Activated naive CD8-positive, alpha-beta T cell treated with anti-CD3 and anti-CD28 coated beads, Interleukin-2, amount 50 U/mL, for 16 hours (primary cell): ENCODE results near the gene CLPTM1L.
"Not testable (repeated sequence)": the region's sequence is repeated elsewhere in the genome, so short reads cannot be mapped to it uniquely, and the experiment has no call there.

ENCODE experiments used
- DNase-seq: peaks from one replicate; pipeline ENCODE4 v3.0.0-alpha.2; 2020; ENCODE audit warnings: low read depth, low spot score

Gene CLPTM1L

DNA sequence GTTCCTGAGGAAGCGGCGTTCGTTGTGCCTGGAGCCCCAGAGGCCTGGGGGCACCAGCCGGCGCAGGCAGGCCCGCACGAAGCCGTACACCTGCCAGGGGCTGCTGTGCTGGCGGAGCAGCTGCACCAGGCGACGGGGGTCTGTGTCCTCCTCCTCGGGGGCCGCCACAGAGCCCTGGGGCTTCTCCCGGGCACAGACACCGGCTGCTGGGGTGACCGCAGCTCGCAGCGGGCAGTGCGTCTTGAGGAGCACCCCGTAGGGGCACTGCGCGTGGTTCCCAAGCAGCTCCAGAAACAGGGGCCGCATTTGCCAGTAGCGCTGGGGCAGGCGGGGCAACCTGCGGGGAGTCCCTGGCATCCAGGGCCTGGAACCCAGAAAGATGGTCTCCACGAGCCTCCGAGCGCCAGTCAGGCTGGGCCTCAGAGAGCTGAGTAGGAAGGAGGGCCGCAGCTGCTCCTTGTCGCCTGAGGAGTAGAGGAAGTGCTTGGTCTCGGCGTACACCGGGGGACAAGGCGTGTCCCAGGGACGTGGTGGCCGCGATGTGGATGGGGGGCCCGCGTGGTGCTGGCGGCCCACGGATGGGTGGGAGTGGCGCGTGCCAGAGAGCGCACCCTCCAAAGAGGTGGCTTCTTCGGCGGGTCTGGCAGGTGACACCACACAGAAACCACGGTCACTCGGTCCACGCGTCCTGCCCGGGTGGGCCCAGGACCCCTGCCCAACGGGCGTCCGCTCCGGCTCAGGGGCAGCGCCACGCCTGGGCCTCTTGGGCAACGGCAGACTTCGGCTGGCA, 51.3 kb downstream of the CLPTM1L start:
- no peak for DNase-seq

- no peak for DNase-seq
Observed at GRCh38 chr5:1292846-1293415, 52.0 kb downstream of the CLPTM1L start.

DNA sequence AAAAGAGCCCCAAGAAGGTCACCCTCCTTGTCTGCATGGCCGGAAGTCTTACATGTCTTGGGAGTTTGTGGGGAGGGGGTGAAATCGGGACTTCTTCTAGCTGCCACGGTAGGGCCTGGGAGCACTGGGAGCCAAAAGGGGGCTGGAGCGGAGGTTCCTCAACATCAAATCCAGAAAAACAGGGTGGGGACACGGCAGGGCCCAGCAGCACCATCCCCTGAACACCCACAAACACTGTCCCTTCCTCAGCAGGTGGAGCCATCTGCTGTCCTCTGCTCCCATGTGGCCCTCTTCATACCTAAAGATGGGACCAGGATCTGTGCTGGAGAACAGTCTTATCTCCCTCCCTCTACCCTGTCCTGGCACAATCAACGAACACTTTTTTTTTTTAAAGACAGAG, 52.8 kb downstream of the CLPTM1L start:
- no peak for DNase-seq

DNA sequence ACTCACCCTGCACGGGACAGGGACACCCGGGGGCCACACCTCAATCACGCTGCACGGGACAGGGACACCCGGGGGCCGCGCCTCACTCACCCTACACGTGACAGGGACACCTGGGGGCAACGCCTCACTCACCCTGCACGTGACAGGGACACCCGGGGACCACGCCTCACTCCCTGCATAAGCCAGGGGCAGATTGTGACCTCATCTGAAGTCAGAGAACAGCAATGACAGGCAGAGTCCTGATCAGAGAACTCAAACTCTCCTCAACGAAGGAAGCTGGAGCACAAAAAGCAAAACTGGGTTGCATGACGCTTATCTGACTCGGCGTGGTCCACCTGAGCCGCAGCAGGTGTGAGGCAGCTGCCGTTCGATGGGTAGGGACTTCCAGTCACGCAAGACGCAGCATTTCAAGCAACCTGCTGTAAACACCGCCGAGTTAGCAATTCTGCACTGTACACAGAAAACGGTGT, 53.3 kb downstream of the CLPTM1L start:
- DNase-seq = no peak

- not testable (repeated sequence) for DNase-seq
Observed at GRCh38 chr5:1290956-1291355, 53.9 kb downstream of the CLPTM1L start.

DNA sequence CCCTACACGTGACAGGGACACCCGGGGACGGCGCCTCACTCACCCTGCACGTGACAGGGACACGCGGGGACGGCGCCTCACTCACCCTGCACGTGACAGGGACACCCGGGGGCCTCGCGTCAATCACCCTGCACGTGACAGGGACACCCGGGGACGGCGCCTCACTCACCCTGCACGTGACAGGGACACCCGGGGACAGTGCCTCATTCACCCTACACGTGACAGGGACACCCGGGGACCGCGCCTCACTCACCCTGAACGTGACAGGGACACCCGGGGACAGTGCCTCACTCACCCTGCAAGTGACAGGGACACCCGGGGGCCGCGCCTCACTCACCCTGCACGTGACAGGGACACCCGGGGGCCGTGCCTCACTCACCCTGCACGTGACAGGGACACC, 55.3 kb downstream of the CLPTM1L start:
- not testable (repeated sequence) for DNase-seq

DNA sequence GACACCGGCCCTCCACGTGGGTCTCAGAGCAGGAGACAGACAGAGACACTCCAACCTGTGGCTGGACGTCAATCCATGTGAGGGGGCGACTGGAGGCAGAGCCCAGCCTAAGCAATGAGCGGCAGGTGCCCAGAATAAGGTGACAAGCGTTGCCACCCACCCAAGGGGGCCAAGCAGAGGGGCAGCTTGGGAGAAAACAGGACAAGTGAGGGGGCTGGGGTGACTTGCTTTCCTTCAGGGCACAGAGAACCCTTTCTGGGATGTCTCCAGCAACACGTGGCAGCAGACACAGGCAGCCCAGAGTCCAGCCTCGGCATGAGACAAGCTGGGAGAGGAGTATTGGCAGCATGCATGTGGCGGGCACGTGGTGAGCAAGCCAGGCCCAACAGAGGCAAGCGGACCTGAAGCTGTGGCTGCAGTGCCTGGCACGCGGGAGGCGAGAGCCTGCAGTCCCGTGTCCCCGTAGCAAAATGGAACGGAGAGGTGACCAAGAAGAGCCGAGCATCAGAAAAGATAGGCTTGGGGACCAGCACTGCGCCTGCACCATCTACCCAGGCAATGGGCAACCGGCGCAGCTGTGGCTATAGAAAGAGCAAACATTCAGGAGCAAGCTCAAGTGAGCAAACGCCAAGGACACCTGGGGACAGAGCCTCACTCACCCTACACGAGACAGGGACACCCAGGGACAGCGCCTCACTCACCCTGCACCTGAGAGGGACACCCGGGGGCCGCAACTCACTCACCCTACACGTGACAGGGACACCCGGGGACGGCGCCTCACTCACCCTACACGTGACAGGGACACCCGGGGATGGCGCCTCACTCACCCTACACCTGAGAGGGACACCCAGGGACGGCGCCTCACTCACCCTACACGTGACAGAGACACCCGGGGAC, 56.2 kb downstream of the CLPTM1L start:
- DNase-seq = no peak

DNA sequence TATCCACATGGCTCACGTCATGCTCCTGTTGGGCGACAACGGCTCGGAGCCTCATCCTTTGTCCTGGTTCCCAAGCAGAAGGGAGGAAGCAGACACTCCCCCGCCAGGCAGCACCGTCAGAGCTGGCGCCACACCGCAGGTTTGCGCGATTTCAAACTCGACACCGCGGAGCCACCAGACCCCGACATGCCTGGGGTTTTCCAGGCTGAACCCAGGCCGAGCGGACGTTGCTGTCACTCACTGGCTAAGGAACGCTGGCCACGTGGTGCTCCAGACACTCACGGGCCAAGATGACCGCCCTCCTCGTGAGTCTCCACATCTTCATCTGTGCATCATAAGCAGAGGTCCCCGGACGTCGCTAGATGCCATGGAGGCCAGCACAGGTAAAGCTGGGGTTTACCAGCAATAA, 59.0 kb downstream of the CLPTM1L start:
- DNase-seq = no peak

- no peak for DNase-seq
Observed at GRCh38 chr5:1285141-1285540, 59.8 kb downstream of the CLPTM1L start.

GRCh38 chr5:1284336-1284970, 60.4 kb downstream of the CLPTM1L start:
- not testable (repeated sequence) for DNase-seq

DNA sequence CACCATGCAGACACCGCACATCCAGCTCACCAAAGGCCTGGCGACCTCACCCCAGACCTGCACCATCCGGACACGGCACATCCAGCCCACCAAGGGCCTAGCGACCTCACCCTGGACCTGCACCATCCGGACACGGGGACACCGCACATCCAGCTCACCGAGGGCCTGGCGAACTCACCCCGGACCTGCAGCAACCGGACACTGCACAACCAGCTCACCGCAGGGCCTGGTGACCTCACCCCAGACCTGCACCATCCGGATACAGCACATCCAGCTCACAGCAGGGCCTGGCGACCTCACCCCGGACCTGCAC, 61.2 kb downstream of the CLPTM1L start:
- not testable (repeated sequence) for DNase-seq

GRCh38 chr5:1282993-1283728, 61.7 kb downstream of the CLPTM1L start:
- not testable (repeated sequence) for DNase-seq

DNA sequence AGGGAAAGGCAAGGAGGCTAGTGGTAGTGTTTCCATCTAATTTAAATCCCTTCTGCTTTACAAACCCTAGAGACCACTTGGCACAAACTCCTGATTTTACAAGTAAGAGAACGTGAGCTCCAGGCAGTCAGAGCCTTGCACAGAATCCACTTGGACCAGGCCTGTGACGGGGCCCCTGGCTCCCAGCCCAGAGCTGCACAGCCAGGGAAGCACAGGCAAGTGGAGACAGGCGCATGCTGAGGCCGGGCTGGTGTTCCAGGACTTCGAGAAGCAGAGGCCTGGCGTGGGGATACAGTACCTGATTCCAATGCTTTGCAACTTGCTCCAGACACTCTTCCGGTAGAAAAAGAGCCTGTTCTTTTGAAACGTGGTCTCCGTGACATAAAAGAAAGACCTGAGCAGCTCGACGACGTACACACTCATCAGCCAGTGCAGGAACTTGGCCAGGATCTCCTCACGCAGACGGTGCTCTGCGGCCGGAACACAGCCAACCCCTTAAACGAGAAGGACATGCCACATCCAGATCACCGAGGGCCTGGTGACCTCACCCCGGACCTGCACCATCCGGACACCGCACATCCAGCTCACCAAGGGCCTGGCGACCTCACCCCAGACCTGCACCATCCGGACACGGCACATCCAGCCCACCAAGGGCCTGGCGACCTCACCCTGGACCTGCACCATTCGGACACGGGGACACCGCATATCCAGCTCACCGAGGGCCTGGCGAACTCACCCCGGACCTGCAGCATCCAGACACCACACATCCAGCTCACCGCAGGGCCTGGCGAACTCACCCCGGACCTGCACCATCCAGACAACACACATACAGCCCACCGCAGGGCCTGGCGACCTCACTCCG, 62.5 kb downstream of the CLPTM1L start:
- no peak for DNase-seq

- DNase-seq = no peak
Observed at GRCh38 chr5:1281038-1281882, 63.6 kb downstream of the CLPTM1L start.

DNA sequence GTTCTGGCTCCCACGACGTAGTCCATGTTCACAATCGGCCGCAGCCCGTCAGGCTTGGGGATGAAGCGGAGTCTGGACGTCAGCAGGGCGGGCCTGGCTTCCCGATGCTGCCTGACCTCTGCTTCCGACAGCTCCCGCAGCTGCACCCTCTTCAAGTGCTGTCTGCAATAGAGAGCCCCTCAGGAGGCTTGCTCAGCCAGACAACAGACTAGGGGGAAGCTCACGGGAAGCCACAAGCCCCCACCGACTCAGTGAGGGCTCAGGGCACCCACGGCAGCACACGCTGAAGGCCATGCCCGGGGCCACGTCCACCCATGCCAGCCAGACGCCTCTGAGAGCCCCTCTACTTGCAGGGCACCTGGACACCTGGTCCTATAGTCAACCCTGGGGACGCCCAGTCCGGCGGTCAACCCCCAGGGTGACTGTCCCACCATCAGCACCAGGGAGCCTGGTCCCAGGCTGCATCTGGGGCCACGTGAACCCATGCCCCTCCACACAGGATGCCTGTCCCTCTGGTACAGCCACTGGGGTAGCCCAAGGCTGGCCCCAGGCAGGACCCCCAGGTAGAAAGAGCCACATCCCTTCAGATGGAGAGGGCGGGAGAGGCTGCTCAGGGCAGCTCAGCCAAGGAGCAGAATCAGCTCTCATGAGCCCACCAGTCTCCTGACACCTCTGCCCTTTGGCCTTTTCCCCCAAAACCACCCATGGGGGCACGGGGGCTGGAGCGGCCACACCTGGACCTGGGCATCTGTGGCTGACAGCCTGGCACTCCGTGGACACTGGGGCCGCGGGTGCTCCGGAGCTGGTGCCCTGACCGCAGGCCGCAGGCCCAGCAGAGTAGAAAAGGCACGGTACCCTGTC, 64.5 kb downstream of the CLPTM1L start:
- no peak for DNase-seq

- DNase-seq = no peak
Observed at GRCh38 chr5:1279443-1280151, 65.3 kb downstream of the CLPTM1L start.

DNA sequence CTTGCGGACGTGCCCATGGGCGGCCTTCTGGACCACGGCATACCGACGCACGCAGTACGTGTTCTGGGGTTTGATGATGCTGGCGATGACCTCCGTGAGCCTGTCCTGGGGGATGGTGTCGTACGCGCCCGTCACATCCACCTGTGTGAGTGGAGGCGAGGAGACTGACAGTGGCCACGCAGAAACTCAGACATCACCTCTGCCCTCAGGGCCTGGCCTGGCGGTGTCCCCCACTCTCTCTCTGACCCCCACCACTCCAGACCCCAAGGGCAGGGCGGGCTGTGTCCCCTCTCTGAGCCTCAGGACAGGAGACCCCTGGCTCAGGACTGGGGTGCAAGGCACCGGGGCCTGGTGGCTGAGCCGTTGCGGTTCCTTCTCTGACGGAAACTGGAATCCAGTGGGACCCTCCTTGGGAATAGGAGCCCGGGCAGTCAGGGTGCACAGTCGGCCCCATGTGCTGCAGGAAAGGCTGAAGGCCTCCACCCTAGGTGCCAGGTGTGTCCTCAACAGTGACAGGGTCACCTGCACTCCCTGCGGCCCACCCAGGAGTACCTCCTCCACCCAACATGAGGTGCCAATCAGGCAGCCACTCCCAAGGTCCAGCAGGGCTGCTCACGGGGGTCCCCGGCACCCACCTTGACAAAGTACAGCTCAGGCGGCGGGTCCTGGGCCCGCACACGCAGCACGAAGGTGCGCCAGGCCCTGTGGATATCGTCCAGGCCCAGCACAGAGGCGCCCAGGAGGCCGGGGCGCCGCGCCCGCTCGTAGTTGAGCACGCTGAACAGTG, 66.0 kb downstream of the CLPTM1L start:
- DNase-seq = no peak
